Endometrial microvascular endothelial cells (primary cell): ENCODE results near the gene CD52. TPM values are rescaled to one million over a fixed set of nuclear protein-coding genes. Genes with fewer than 3 reads are reported as not detected.

Experiments used
- in situ Hi-C: cut with HindIII; loops from 2 replicates; pipeline ENCODE4 v1.10.0; 2017; ENCODE audit warnings: low sequenced_read_pairs, low pct_unique_long_range_greater_than_20kb; ENCODE audit errors: inconsistent ontology term
- total RNA-seq: library from RNA; depleted of rRNA; stranded (reverse); fragments of >200 nt; gene quantifications from one replicate; pipeline ENCODE4 v1.2.3, GENCODE V29; 2015; ENCODE audit errors: inconsistent ontology term

CD52 gene, protein sequence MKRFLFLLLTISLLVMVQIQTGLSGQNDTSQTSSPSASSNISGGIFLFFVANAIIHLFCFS
- not detected for total RNA-seq

DNA sequence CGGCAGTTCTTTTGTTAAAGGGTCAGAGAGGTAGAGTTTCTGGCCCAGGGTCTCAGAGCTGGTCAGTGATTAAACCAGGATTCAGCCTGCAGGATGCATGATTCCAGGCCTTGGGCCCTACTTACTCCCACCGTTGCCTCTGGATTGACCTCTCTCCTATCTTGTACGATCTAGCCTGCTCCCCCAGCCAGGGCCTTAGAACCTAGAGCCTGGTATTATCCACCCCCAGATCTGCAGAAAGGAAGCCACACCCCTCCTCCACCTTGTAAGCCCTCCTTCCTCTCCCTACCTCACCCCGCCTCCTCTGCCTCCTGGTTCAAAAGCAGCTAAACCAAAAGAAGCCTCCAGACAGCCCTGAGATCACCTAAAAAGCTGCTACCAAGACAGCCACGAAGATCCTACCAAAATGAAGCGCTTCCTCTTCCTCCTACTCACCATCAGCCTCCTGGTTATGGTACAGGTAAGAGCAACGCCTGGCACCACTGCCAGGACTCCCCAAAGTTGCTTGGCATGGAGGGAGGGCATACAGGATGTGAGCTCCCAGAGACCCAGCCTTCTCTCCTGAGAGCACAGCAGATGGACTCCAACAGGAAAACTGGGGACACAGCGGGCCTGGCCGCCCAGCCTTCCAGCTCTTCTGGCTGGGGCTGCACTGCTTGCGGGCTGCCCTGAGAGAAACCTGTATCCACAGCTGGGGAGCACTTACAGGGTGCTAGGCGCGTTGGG lies at the start of gene CD52:
Gene CD52 (plus strand): TSS at position 347 of the 726 bp plus-strand sequence. CDS start 60 bp downstream, at position 407.
- in situ Hi-C loops: no loop called here

DNA sequence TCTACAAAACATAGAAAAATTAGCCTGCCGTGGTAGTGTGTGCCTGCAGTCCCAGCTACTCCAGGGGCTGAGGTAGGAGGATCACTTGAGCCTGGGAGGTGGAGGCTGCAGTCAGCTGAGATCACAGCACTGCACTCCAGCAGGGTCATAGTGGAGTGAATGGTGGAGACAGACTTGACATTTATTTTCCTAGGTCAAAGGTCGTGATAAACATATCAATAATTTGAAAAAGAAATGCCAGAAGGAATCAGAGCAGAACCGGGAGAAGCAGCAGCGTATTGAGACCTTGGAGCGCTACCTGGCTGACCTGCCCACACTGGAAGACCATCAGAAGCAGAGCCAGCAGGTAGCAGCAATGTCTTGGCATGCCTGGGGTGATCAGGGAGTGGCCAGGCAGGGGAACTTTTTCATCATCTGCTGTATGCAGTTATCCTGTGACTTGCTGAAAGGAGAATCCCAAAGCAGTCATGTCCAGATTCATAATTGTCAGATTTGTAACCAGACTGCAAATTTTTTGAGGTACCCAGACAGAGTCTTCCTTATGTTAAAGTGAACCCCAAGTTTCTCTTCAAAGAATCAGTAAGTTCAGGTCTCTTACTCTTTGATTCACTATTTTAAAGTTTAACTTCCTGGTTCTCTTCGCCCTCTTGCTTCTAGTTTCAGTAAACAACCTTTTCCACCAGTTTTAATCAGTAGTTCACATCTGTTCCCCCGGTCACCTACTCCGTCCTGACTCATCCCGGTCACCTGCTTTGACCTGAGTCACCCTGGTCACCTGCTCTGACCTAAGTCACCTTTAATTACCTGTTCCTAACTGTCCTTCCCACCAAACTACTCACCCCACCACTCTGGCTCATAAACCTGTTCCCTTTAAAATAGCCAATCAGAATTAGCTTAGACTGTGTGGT lies 49.2 kb upstream of the CD52 start:
- in situ Hi-C loops: no loop called here

GRCh38 chr1:26269198-26269550 lies 48.6 kb upstream of the CD52 start:
- in situ Hi-C loops: no loop called here

- in situ Hi-C loops: no loop called here
These were observed 42.8 kb upstream of the CD52 start for GRCh38 chr1:26274801-26275425.

- in situ Hi-C loops: no loop called here
These were observed 42.0 kb upstream of the CD52 start for GRCh38 chr1:26275580-26276431.

- in situ Hi-C loops: no loop called here
These were observed 41.3 kb upstream of the CD52 start for GRCh38 chr1:26276432-26276838.

DNA sequence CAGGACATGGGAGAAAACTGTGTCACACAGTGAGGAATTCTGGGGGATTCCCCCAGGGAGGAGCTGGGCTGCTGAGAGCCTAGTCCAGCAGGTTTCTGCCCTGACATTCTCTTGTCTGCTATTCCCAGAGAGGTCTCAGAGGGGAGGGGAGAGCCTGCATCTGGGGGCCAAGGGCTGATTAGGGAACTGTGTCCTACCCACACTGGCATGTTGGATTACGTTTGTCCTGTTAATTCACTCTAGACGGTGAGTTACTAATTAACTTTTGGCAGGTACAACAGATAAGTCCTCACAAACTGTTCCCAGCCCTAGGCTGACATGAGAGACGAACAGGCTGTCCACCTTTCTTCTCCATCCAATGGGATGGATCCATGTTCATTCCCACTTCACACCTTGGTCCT lies 40.5 kb upstream of the CD52 start:
- in situ Hi-C loops: no loop called here

GRCh38 chr1:26277719-26278118 lies 40.0 kb upstream of the CD52 start:
- in situ Hi-C loops: no loop called here

DNA sequence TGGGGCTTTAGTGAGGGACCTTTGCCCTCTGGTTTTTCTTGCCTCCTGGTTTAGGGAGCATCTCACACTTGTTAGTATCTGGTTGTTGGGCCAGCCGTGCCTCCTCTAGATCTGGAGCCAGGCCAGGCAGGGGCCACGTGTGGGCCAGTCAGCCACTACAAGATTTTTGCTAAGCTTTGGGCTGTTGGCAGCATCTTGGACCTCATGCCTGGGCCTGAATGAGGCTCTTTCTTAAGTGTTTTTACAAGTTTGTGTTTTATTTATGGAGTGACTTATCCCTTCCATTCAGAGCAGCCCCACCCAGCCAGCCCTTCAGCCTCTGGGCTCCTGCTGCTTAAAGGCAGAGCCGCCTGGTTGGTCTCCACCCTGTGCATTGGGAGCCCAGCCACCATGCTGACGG lies 39.5 kb upstream of the CD52 start:
- in situ Hi-C loops: no loop called here

GRCh38 chr1:26278724-26279455 lies 38.9 kb upstream of the CD52 start:
- in situ Hi-C loops: no loop called here

- in situ Hi-C loops: no loop called here
These were observed 38.1 kb upstream of the CD52 start, which contains the start of gene SH3BGRL3 for GRCh38 chr1:26279456-26280332. Gene SH3BGRL3, plus strand, starts transcription at chr1:26280086. Its CDS starts 70 bp downstream, at chr1:26280156.

- in situ Hi-C loops: no loop called here
These were observed 37.3 kb upstream of the CD52 start for GRCh38 chr1:26280333-26281042.

DNA sequence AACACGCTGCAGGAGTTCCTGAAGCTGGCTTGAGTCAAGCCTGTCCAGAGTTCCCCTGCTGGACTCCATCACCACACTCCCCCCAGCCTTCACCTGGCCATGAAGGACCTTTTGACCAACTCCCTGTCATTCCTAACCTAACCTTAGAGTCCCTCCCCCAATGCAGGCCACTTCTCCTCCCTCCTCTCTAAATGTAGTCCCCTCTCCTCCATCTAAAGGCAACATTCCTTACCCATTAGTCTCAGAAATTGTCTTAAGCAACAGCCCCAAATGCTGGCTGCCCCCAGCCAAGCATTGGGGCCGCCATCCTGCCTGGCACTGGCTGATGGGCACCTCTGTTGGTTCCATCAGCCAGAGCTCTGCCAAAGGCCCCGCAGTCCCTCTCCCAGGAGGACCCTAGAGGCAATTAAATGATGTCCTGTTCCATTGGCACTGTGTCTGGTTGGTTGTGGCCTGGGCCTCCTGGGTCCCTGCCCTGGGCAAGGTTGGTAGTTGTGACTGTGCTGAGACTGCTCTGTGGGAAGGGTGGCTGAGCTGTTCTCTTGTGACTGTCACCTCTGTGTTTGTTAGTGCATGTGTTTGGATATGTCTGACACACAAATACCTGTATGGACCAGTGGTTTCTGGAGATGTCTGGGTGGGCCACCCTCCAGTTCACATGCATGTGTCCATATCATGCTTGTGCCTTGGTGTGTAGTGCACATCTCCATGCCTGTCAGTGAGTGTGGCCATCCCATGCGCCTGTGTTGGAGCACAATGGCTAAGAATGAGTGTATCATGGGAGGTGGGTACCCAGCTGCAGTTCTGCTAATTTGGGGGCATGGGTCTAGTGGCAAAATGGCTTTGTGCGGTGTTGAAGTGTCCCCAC lies 36.4 kb upstream of the CD52 start:
- in situ Hi-C loops: no loop called here

GRCh38 chr1:26281971-26282370 lies 35.8 kb upstream of the CD52 start:
- in situ Hi-C loops: no loop called here

DNA sequence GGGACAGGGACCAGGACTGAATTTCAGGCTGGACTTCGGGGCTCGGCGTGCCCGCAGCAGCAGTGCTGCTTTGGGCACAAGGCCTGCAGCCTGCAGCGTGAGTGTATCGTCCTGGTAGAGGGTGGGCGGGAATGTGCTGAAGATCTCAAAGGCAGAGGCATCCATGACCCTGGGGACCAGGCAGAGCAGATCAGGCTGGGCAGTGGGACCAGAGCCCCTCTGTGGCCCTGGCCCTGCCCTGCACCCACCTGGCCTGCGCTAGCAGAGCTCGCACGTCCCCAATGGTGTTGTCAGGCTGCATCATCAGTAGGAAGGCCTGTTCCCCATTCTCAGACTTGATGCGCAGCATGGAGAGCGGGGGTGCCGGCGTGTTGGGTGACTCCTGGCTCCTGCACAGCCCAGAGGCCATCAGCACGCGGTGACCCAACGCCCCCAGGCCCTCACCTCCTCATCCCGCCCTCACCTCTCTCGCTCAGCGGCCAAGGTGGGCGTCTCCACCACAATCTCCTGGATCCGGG lies 35.3 kb upstream of the CD52 start:
- in situ Hi-C loops: no loop called here
